ENCODE data around the gene CYBA. TPM values are rescaled to one million over a fixed set of nuclear protein-coding genes. Genes with fewer than 3 reads are reported as not detected.

The CYBA gene
- polyA plus RNA-seq, 1 donor from 2014 or later, result 6.3 TPM

GRCh38 chr16:88631920-88632586 lies 18.8 kb downstream of the CYBA start:
- no peaks in the 10 kb centered on the region for H4K20me1 ChIP-seq (ENCODE audit: insufficient read depth)
- H3K27ac ChIP-seq (ENCODE audit: low read length), result no peak overlapping the region
- no peak overlapping the region for H3K9ac ChIP-seq (ENCODE audit: low read length)
- H3K9me3 ChIP-seq (ENCODE audit: low read length), result no peaks in the 10 kb centered on the region
- no peak overlapping the region for H3K4me2 ChIP-seq (ENCODE audit: low read length)
- no peaks in the 10 kb centered on the region for H3K9me2 ChIP-seq (ENCODE audit: insufficient read depth, low read length)
- no peaks in the 10 kb centered on the region for H3K79me2 ChIP-seq (replicated peaks; ENCODE audit: insufficient read depth, low read length)
- H3F3A ChIP-seq (ENCODE audit: insufficient read depth, low read length, poor library complexity, severe bottlenecking), result no peaks in the 10 kb centered on the region
- peaks cover 13% of the 10 kb centered on the region for H3K27me3 ChIP-seq (ENCODE audit: insufficient read depth, low read depth, low read length)
- no peak for TF ChIP-seq TAF1 (IDR thresholded peaks at IDR 0.05; ENCODE audit: low read depth)
- no peak for TF ChIP-seq EP300 (conservative IDR thresholded peaks at IDR 0.05; ENCODE audit: poor library complexity, severe bottlenecking)
- no peak for TF ChIP-seq MXI1 (conservative IDR thresholded peaks at IDR 0.05; ENCODE audit: poor library complexity, severe bottlenecking)
- no peak for TF ChIP-seq RAD21 (conservative IDR thresholded peaks at IDR 0.05)
- no peak for TF ChIP-seq POLR2AphosphoS5 (IDR thresholded peaks at IDR 0.05)
- no peak for TF ChIP-seq REST (IDR thresholded peaks at IDR 0.05; ENCODE audit: borderline replicate concordance)
- TF ChIP-seq EZH2 (IDR thresholded peaks at IDR 0.05; ENCODE audit: borderline replicate concordance, insufficient read depth, low read length, poor library complexity, severe bottlenecking), result no peak
- TF ChIP-seq CTCF (IDR thresholded peaks at IDR 0.05; ENCODE audit: poor library complexity, severe bottlenecking), result no peak
- TF ChIP-seq SMC3 (conservative IDR thresholded peaks at IDR 0.05; ENCODE audit: poor library complexity), result no peak
- H3K4me3 ChIP-seq (ENCODE audit: low read length), result no peak overlapping the region
- H2AFZ ChIP-seq (ENCODE audit: low read depth, low read length), result no peak overlapping the region
- H3K36me3 ChIP-seq (ENCODE audit: insufficient read depth, low read length), result no peaks in the 10 kb centered on the region

GRCh38 chr16:88631384-88631783 lies 19.5 kb downstream of the CYBA start:
- TF ChIP-seq MXI1 (conservative IDR thresholded peaks at IDR 0.05; ENCODE audit: poor library complexity, severe bottlenecking) (no peak), SMC3 (conservative IDR thresholded peaks at IDR 0.05; ENCODE audit: poor library complexity) (no peak), RAD21 (conservative IDR thresholded peaks at IDR 0.05) (no peak), CTCF (IDR thresholded peaks at IDR 0.05; ENCODE audit: poor library complexity, severe bottlenecking) (no peak), EP300 (conservative IDR thresholded peaks at IDR 0.05; ENCODE audit: poor library complexity, severe bottlenecking) (no peak), POLR2AphosphoS5 (IDR thresholded peaks at IDR 0.05) (no peak), REST (IDR thresholded peaks at IDR 0.05; ENCODE audit: borderline replicate concordance) (no peak), EZH2 (IDR thresholded peaks at IDR 0.05; ENCODE audit: borderline replicate concordance, insufficient read depth, low read length, poor library complexity, severe bottlenecking) (no peak)
- Histone ChIP-seq H3K36me3 (ENCODE audit: insufficient read depth, low read length) (no peaks in the 10 kb centered on the region), H3K27ac (ENCODE audit: low read length) (no peak overlapping the region), H3K27me3 (ENCODE audit: insufficient read depth, low read depth, low read length) (peaks cover 13% of the 10 kb centered on the region), H2AFZ (ENCODE audit: low read depth, low read length) (no peak overlapping the region), H3K4me2 (ENCODE audit: low read length) (no peak overlapping the region), H4K20me1 (ENCODE audit: insufficient read depth) (no peaks in the 10 kb centered on the region), H3K79me2 (replicated peaks; ENCODE audit: insufficient read depth, low read length) (no peaks in the 10 kb centered on the region), H3K4me3 (ENCODE audit: low read length) (no peak overlapping the region), H3K9me2 (ENCODE audit: insufficient read depth, low read length) (no peaks in the 10 kb centered on the region), H3F3A (ENCODE audit: insufficient read depth, low read length, poor library complexity, severe bottlenecking) (no peaks in the 10 kb centered on the region), H3K9me3 (ENCODE audit: low read length) (no peaks in the 10 kb centered on the region), H3K9ac (ENCODE audit: low read length) (no peak overlapping the region)
